Stimulated activated CD4-positive, alpha-beta T cell treated with anti-CD3 and anti-CD28 coated beads, TNF-alpha, amount 100 ng/mL, for 4 hours (primary cell): ENCODE measurements around the gene SELENOW.
"Not testable (repeated sequence)": the region's sequence is repeated elsewhere in the genome, so short reads cannot be mapped to it uniquely, and the experiment has no call there.

ENCODE experiments used
- DNase-seq, 3 experiments: peaks; one replicate each; pipeline ENCODE4 v3.0.0-alpha.2; 2020; ENCODE audit warnings: low read depth in 3 of 3

The SELENOW gene

DNA sequence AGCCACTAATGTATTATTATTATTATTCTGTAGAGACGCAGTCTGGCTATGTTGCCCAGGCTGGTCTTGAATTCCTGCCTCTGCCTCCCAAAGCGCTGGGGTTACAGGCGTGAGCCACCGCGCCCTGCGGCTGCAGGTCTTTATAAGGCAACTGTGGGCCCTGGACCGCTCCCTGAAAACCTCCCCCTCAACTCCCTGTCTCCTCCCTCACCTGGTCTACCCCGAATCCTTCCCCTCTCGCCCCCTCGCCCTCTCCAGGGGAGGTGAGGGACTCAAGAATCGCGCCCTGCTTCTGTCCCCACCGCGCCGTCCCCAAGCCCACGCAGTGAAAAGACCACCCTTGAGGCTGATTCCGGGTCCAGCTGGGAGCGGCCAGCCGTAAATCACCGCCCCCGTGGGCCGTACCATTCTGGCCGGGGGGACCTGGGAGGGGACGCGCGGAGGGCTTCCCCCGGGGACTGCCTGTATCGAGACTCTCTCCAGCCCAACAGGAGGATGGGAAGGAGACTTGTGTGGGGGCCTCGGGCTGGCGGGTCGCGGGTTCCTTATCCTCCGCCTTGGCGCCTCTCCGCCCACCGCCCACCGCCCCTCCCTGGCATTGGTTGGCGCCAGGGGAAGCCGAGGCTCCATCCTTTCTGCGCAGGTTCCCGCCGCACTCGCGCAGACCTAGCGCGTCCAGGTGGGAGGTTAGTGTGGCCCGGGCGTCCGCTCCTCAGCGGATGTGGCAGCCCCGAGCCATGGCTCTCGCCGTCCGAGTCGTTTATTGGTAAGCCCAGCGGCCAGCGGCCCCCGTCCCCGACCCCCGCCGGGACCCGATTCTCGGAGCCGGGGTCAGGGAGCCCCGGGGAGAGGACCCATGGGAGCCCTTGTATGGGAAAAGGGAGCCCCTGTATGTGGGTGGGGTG lies at the start of gene SELENOW:
Gene SELENOW, plus strand, starts transcription at position 655 of the 905 bp plus-strand sequence. Its CDS starts 83 bp downstream, at position 738.
- peak; percentile 57 to 73 (median 57) for DNase-seq

DNA sequence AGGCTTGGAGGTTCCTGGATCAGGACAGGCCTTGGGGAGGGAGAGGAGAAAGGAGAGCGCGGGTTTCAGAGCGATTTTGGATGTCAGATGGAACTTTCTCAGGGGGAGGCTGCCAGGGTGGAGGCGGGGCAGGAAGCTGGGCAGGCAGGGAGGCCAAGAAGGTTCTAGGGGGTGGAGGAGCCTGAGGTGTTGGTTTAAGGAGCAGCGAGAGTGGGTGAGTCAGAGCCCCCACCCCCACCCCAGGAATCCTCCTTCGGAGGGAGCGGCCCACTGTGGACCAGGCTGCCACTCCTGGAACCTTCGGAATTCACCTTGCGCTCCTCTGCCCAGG lies 49.1 kb upstream of the SELENOW start:
- no peak for DNase-seq

DNA sequence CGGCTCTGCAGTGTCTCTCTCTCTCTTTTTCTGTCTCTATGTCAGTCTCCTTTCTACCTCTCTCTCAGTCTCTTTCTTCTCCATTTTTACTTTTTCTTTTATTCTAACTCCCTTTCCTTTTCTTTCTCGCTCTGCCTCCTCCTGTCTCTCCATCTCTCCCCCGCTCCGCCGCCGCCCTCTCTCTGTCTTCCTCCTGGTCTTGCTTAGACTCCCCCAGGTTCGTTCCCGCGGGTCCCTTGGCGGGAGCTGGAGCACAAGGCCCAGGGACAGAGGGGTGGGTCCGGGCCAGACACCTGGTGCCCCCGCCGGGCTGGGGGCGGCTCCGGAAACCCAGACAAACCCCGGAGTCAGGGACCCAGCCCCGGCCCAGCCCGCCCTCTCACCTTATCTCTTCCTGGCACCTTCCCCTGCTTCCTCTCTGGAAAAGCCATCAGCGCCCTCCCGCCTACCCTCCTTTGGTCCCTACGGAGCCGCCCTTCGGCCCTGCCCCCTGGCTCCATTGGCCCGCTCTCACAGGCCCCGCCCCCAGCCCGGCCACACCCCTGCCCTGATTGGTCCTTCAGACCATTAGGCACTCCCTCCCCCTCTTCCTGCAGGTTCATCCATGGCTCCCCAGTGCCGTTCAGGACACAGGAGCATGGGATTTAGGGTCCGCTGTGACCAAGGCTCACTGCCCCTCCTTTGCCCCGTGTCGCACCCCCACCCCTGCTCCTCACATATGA lies 48.5 kb upstream of the SELENOW start:
- peak in 1 of 3 experiments; percentile 16 for DNase-seq

DNA sequence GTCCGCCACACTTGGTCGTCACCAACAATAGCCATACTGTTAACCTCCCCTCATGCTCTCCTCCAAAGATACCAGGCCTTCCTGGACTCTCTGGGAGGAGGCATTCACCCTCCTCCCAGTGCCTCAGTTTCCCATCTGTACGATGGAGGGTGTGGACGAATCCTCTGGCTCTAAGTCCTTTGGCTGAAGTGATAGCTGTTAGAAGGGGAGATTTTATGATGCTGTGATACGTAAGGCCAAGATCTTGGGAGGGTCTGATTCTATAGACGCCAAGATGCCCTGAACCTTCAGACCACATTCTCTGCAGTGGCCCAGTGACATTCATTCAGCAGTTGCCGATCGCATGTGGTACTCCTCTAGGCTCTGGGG lies 48.0 kb upstream of the SELENOW start:
- no peak for DNase-seq

DNA sequence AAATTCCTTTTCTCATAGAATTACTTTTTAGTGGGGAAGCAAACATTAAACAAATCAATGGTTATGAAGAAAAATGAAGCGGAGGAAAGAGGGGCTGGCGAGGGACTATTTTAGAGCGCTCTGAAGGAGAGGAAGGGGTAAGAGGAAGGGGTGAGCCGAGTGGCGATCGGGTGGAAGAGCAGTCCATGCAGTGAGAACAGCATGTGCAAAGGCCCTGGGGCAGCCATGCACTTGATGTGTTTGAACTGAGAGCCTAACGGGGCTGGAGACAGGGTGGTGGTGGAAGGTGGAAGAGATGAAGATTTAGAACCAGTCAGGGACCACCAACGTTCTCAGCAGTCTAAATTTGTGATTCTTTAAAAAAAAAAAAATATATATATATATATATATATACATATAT lies 47.6 kb upstream of the SELENOW start:
- DNase-seq, result no peak

DNA sequence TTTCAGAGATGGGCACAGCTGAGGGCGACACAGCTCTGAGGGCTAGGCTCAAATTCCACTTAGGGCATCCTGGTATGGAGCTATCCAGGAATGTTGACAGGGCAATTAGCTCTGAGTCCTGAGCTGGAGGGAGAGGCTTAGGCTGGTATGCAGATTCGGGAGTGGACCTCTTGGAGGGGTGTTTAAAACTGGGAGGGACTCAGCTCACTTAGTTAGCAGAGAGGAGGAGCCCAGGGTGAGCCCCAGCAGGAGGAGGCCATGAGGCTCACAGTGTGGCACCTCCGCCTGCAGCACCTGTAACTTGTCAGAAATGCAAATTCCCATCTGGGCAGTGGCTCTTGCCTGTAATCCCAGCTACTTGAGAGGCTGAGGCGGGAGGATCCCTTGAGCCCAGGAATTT lies 43.4 kb upstream of the SELENOW start:
- no peak for DNase-seq

DNA sequence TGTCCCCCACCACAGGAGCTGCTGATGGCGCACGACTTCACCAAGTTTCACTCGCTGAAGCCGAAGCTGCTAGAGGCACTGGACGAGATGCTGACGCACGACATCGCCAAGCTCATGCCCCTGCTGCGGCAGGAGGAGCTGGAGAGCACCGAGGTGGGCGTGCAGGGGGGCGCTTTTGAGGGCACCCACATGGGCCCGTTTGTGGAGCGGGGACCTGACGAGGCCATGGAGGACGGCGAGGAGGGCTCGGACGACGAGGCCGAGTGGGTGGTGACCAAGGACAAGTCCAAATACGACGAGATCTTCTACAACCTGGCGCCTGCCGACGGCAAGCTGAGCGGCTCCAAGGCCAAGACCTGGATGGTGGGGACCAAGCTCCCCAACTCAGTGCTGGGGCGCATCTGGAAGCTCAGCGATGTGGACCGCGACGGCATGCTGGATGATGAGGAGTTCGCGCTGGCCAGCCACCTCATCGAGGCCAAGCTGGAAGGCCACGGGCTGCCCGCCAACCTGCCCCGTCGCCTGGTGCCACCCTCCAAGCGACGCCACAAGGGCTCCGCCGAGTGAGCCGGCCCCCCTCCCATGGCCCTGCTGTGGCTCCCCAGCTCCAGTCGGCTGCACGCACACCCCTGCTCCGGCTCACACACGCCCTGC lies 37.5 kb upstream of the SELENOW start:
- no peak for DNase-seq

DNA sequence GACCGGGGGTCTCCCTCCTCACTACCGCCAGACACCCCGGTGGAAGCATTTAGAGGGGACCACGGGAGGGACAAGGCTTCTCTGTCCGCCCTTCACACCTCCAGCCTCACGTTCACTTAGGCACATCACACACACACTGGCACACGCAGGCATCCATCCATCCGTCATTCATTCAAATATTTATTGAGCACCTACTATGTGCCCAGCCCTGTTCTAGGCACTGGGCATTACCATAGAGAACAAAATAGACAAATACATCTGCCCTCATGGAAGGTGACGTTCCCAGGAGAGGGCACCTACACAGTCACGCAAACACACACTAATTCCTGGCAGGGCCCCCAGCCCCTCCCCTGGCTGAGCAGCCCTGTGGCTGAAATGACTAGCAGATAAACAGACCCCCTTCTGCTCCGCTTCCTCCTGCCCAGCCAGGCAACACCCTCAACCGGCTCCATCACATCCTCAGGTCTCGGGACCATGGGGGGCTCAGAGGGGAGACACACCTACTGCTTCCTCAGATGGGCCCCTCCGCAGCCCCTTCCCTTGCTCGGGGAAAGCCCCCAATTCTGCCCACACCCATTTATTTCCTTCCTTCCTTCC lies 36.9 kb upstream of the SELENOW start:
- DNase-seq, result no peak

DNA sequence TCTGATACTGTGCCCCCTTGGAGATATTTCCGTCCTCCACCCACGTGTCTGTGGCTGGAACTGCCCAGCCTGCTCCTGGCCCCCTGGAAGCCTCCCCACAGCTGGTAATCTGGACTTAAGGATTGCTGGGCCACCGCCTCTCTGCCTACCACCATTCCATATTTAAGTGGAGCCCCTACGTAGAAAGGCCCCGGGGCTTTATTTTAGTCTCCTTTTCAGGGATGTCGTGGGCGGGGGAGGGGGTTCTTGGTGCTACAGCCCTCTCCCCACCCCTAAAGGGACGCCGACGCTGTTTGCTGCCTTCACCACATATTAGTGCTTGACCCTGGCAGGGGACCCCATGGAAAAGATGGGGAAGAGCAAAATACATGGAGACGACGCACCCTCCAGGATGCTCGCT lies 35.9 kb upstream of the SELENOW start:
- DNase-seq, result no peak

DNA sequence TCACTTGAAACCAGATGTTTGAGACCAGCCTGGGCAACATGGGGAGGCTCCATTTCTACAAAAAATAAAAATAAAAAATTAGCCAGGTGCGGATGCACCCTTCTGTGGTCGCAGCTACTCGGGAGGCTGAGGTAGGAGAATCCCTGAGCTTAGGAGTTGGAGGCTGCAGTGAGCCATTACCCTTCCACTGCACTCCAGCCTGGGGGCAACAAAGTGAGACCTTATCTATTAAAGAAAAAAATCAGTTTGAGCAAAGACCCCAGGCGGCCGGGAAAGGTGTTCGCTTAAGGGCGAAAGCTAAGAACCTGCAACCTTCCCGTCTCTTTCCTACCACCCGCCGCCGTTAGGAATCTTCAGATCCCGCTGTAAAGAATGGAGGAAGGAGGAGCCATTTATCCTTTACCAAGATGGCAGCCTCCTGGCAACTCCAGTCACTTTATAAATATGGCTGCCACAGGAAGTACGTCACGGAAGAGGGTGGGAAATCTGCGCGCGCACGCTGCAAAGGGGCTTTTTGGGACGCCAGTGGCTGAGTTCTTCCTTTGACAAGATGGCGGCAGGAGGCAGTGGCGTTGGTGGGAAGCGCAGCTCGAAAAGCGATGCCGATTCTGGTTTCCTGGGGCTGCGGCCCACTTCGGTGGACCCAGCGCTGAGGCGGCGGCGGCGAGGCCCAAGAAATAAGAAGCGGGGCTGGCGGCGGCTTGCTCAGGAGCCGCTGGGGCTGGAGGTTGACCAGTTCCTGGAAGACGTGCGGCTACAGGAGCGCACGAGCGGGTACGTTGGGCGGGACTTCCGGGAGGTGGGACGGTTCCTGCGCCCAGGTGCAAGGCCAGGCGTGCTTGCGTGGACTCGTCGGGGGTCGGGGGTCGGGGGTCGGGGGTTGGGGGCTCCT lies 33.2 kb upstream of the SELENOW start, which contains the start of gene NOP53:
Gene NOP53, plus strand, starts transcription at position 537 of the 892 bp plus-strand sequence. Its CDS starts 14 bp downstream, at position 551.
- peak; percentile 91 to 98 (median 94) for DNase-seq

DNA sequence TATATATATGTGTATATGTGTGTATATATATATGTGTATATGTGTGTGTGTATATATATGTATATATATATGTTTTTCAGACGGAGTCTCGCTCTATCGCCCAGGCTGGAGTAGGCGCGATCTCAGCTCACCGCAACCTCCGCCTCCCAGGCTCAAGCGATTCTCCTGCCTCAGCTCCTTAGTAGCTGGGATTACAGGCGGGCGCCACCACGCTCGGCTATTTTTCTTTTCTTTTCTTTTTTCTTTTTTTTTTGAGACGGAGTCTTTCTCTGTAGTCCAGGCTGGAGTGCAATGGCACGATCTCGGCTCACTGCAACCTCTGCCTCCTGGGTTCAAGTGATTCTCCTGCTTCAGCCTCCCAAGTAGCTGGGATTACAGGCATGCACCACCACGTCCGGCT lies 32.4 kb upstream of the SELENOW start:
- DNase-seq, result not testable (repeated sequence)

DNA sequence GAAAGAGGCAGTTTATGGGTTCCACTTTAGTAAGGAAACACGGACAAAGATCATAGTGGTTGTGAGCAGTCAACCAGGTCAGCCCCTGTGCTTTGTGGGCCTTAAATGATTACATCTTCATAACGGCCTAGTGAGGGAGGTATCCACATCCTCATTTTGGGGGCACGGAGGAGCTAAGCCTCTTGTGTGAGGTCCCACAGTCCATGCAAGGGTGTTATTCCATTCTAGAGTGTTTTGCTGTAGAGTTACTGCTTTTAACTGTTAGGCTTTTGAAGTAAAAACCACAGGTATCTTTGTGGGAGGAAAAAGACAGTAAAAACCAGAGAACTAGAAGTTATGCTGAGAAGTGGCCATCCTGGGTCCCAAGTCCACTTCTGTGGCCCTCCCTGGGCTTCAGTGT lies 29.2 kb upstream of the SELENOW start:
- DNase-seq, result no peak

DNA sequence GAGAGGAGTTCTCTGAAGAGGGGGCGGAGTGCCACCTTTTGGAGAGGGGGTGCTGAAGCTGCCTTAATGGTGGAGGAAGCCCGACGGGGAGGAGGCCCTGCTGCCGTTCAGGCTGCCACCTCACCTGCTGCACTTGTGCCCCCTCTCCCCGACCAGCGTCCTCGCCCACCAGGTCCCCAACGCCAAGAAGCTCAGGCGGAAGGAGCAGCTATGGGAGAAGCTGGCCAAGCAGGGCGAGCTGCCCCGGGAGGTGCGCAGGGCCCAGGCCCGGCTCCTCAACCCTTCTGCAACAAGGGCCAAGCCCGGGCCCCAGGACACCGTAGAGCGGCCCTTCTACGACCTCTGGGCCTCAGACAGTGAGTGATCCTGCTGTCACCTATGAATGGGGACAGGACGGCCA lies 27.8 kb upstream of the SELENOW start:
- no peak for DNase-seq

DNA sequence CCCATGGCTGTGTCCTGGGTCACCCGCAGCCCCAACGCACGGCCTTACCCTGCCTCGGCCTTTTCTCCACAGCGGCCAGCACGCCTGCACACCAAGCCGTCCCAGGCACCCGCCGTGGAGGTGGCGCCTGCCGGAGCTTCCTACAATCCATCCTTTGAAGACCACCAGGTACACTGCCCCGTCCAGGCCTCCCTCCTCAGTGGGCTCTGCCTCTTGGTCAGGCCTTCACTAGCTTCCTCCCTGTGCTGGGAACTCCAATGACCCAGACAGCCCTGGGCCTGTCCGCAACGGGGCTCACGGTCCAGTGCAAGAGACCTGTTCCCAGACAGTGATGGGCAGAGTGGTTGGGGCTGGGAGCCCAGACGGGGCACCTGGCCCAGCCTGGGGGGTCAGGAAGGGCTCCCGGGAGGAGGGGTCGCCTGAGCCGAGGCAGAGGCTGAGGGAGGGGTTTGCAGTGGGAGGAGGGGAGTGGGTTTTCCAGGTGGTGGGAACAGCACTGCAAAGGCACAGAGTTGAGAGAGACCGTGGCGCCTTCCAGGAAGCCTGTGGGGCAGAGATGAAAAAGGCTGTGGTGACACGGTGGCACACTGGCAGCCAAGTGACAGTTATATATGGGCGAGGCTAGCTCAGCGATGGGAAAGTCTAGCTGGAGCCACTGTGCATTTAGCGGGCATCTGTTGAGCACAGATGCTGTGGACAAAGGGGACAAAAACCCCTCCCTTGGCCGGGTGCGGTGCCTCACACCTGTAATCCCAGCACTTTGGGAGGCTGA lies 25.9 kb upstream of the SELENOW start:
- no peak for DNase-seq

DNA sequence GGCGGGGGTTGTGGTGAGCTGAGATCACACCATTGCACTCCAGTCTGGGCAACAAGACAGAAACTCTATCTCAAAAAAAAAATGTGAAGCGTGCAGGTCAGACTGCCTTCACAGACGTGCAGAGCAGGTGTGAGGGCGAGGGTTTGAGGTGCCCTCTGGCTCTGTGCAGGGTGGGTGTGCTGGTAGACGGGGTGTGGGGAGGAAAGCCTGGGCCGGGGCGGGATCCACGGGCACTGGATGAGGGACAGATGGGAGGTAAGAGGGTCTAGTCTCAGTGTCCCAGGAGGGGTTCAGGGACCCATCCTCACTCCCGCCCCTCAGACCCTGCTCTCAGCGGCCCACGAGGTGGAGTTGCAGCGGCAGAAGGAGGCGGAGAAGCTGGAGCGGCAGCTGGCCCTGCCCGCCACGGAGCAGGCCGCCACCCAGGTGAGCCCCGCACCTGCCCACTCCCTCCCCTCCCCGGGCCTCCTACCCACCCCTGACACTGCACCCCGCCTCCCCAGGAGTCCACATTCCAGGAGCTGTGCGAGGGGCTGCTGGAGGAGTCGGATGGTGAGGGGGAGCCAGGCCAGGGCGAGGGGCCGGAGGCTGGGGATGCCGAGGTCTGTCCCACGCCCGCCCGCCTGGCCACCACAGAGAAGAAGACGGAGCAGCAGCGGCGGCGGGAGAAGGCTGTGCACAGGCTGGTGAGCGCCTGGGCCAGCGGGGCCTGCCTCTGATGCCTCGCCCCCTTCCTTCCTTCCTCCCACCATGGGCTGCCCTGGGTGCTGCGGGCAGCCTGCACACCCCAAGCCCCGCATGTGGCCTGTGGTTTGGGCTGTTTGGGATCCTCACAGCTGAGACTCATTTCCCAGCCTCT lies 24.1 kb upstream of the SELENOW start:
- DNase-seq, result no peak

DNA sequence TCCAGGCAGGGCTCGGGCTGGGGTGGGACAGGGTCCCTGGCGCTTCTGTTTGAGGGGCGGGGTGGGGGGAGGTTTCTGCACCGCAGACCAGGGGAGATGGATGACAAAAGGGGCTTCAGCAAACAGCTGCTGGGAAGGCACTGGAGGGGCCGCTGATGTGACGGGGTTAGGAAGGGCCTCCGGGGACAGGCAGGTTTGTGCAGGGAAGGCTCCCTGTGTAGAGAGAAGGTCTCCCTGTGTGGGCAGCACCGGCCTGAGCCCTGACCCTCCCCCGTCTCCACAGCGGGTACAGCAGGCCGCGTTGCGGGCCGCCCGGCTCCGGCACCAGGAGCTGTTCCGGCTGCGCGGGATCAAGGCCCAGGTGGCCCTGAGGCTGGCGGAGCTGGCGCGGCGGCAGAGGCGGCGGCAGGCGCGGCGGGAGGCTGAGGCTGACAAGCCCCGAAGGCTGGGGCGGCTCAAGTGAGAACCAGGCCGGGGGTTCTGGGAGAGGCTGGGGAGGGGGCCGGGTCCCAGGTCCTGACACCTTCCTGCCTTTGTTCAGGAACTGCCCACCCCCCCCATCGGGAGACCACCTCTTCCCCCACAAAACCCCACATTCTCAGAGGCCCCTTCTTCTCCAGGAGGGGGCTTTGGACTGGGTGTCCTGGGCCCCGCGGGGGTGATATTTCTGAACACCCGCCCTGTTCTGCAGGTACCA lies 23.3 kb upstream of the SELENOW start:
- no peak for DNase-seq

DNA sequence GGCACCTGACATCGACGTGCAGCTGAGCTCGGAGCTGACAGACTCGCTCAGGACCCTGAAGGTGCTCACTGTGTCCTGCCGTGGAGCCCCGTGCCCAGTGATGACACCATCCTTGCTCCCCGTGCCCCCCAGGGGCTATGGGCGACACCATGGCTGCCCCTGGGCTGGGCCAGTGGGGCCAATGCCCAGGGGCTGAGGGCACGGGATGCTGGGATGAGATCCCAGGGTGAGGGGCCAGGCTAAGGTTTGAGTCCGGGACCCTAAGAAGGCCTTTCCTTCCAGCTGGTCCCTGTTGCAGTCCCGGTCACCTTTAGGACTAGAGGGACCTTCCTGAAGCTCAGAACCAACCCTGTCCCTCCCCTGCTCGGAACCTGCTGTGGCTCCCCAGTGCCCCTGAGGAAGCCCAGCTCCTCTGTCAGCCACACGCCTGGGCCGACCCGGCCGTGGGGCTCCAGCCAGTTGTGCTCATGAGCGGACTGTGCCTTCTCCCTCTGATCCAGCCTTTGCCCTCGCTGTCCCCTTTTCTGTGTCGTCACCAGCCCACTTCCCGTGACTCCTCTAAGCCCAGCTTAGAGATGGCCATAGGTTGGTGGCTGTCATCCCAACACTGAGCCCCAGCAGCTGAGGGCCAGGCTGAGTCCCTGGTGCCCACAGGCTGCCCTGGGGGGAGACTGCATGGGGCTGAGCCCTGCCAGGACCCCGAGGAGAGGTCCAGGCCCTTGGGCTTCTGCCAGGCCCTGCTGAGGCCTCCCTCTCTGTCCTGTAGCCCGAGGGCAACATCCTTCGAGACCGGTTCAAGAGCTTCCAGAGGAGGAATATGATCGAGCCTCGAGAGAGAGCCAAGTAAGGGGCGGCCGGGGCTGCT lies 22.5 kb upstream of the SELENOW start:
- no peak for DNase-seq

DNA sequence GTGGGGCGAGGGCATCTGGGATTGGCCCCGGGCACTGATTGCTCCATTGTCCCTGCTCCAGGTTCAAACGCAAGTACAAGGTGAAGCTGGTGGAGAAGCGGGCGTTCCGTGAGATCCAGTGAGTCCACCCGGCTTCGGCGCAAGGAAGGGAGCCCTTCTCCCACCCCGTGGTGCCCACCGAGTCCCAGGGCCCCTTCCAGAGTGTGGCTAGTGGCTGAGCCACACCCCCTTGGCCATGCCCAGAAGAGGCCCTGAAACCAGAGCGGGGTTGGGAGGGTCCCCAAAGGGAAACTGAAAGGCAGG lies 21.9 kb upstream of the SELENOW start:
- DNase-seq, result no peak
